ENCODE data around the gene AGAP1. TPM values are rescaled to one million over a fixed set of nuclear protein-coding genes. Genes with fewer than 3 reads are reported as not detected.

AGAP1 gene
- total RNA-seq, 6 experiments from 2014 or later = 14.1 to 16.0 (median 15.1) TPM

DNA sequence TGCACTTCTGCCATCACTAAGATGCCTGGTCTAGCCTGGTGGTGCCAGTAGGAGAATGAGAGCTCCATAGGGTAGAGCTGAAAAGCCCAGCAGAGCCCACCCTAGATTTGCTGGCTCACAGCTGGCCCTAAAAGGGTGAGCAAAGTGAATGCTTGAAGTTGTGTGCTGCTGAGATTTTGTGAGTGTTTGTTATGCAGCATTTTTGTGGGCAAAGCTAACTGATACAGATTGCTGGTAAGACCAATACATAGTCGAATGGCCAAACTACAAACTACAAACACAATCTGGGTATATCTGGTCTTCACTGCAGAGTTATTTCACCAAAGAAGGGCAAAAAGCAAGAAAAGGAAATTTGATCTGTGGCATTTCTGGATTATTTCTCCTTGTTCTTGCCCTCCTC, 7.1 kb upstream of the AGAP1 start:
- H3K4me1 Mint-ChIP-seq (ENCODE audit: low read depth) = no peaks in the 10 kb centered on the region
- H3K27ac Mint-ChIP-seq = no peak overlapping the region
- peaks cover 16% of the 10 kb centered on the region for H3K27me3 Mint-ChIP-seq (ENCODE audit: insufficient read depth)
- DNase-seq = no peak
- H3K9me3 Mint-ChIP-seq = no peaks in the 10 kb centered on the region
- H3K4me3 Mint-ChIP-seq = no peak overlapping the region
- no peaks in the 10 kb centered on the region for H3K36me3 Mint-ChIP-seq (ENCODE audit: low read depth)
- TF ChIP-seq CTCF (IDR thresholded peaks at IDR 0.05) = no peak

DNA sequence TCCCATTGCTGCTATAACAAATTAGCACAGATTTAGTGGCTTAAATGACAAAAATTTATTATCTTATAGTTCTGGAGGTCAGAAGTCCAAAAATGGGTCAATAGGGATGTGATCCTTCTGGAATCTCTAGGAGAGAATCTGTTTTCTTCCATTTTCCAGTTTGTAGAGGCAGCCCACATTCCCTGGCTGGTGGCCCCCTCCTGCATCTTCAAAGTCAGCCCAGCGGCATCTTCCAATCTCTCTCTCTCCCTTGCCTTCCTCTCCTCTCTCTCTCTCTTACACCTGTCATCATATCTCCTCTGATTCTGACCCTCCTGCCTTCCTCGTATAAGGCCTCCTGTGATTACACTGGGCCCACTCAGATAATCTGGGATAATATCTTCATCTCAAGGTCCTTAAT, 3.9 kb upstream of the AGAP1 start:
- no peak for DNase-seq
- no peak overlapping the region for H3K27ac Mint-ChIP-seq
- H3K36me3 Mint-ChIP-seq (ENCODE audit: low read depth) = no peaks in the 10 kb centered on the region
- peaks cover 11% of the 10 kb centered on the region for H3K27me3 Mint-ChIP-seq (ENCODE audit: insufficient read depth)
- peaks cover 11% of the 10 kb centered on the region for H3K4me1 Mint-ChIP-seq (ENCODE audit: low read depth)
- TF ChIP-seq CTCF (IDR thresholded peaks at IDR 0.05) = no peak
- H3K9me3 Mint-ChIP-seq = no peaks in the 10 kb centered on the region
- H3K4me3 Mint-ChIP-seq = no peak overlapping the region

- H3K9me3 Mint-ChIP-seq = no peaks in the 10 kb centered on the region
- DNase-seq = no peak
- peak overlapping the region; percentile 85 for H3K4me3 Mint-ChIP-seq
- H3K4me1 Mint-ChIP-seq (ENCODE audit: low read depth) = peaks cover 30% of the 10 kb centered on the region
- peaks cover 4% of the 10 kb centered on the region for H3K27me3 Mint-ChIP-seq (ENCODE audit: insufficient read depth)
- peak overlapping the region; percentile 58 for H3K27ac Mint-ChIP-seq
- no peak for TF ChIP-seq CTCF (IDR thresholded peaks at IDR 0.05)
- H3K36me3 Mint-ChIP-seq (ENCODE audit: low read depth) = no peaks in the 10 kb centered on the region
Measured at GRCh38 chr2:235492850-235493344, 946 bp upstream of the AGAP1 start.

- DNase-seq = no peak
- TF ChIP-seq CTCF (IDR thresholded peaks at IDR 0.05) = no peak
- H3K27me3 Mint-ChIP-seq (ENCODE audit: insufficient read depth) = peaks cover 4% of the 10 kb centered on the region
- H3K36me3 Mint-ChIP-seq (ENCODE audit: low read depth) = no peaks in the 10 kb centered on the region
- peak overlapping the region; percentile 85 for H3K4me3 Mint-ChIP-seq
- peak overlapping the region; percentile 58 for H3K27ac Mint-ChIP-seq
- no peaks in the 10 kb centered on the region for H3K9me3 Mint-ChIP-seq
- H3K4me1 Mint-ChIP-seq (ENCODE audit: low read depth) = peaks cover 30% of the 10 kb centered on the region
Measured at GRCh38 chr2:235493402-235493774, 455 bp upstream of the AGAP1 start.

- H3K36me3 Mint-ChIP-seq (ENCODE audit: low read depth) = no peaks in the 10 kb centered on the region
- TF ChIP-seq CTCF (IDR thresholded peaks at IDR 0.05) = 0 out of 2 replicates have a peak, but pooled peaks have one; percentile 5
- no peaks in the 10 kb centered on the region for H3K9me3 Mint-ChIP-seq
- peaks cover 1% of the 10 kb centered on the region for H3K27me3 Mint-ChIP-seq (ENCODE audit: insufficient read depth)
- H3K4me1 Mint-ChIP-seq (ENCODE audit: low read depth) = peaks cover 34% of the 10 kb centered on the region
- H3K27ac Mint-ChIP-seq = peak overlapping the region; percentile 64; the same call in 1 of the 2 replicates
- DNase-seq = peak; percentile 40
- peak overlapping the region; percentile 86 for H3K4me3 Mint-ChIP-seq
Measured at GRCh38 chr2:235494716-235495372, 1.0 kb downstream of the AGAP1 start.

All from HFFc6 (cell line).